Measurements from ENCODE around the gene IL23R.

- TF ChIP-seq SUZ12 (IDR thresholded peaks at IDR 0.05) (no peak), NFRKB (IDR thresholded peaks at IDR 0.05) (no peak), FOXM1 (IDR thresholded peaks at IDR 0.05; ENCODE audit: borderline replicate concordance) (no peak), FOXA1 (IDR thresholded peaks at IDR 0.05) (no peak), SP1 (IDR thresholded peaks at IDR 0.05) (no peak), LEF1 (IDR thresholded peaks at IDR 0.05; ENCODE audit: borderline replicate concordance) (no peak), ZNF384 (IDR thresholded peaks at IDR 0.05) (no peak), TARDBP (IDR thresholded peaks at IDR 0.05) (no peak), ARNT (IDR thresholded peaks at IDR 0.05) (no peak), PKNOX1 (IDR thresholded peaks at IDR 0.05) (no peak), FOXK2 (IDR thresholded peaks at IDR 0.05) (no peak), ELF4 (IDR thresholded peaks at IDR 0.05) (no peak)
Observed at GRCh38 chr1:67124455-67124854, 41.8 kb upstream of the IL23R start.
